ENCODE results near the gene GLS. TPM values are rescaled to one million over a fixed set of nuclear protein-coding genes. Genes with fewer than 3 reads are reported as not detected.

The GLS gene
- total and polyA plus RNA-seq, 2 donors (not counting 1 experiment from before 2014, with no cell fraction given) = 32.5 to 195 TPM

GRCh38 chr2:191014653-191015020 is 134.0 kb downstream of the GLS start:
- peaks cover 1 to 2% of the 10 kb centered on the region in 2 experiments for H3K36me3 ChIP-seq (replicated peaks in 1 of 2; ENCODE audit: control extremely low read depth in 1 of 2, control insufficient read depth in 1 of 2, extremely low read depth in 1 of 2, insufficient read depth in 2 of 2, low read length in 1 of 2)
- intact Hi-C loops (cut with micrococcal nuclease) = loop anchor here (1.0 to 5.0 kb wide), 4 partner anchors 134 to 1232 kb away; partner anchors contain the start of genes GLS, NAB1, NEMP2 and ORMDL1
- ATAC-seq (ENCODE audit: low read depth) = no peak
- POLR2A ChIA-PET = interaction anchor here (0.5 to 1.2 kb wide), 2 partner anchors 8 to 34 kb away, joined by 4 to 8 read pairs; no protein-coding TSS in a partner anchor
- no peaks in the 10 kb centered on the region for H3K27me3 ChIP-seq (replicated peaks in 1 of 4; ENCODE audit: control extremely low read depth in 1 of 4, control insufficient read depth in 3 of 4, insufficient read depth in 4 of 4, low read length in 3 of 4)
- DNase-seq = no peak
- H3K4me1 ChIP-seq (ENCODE audit: control insufficient read depth in 2 of 2, insufficient read depth in 2 of 2, low read length in 2 of 2) = peaks cover 38 to 42% of the 10 kb centered on the region in 2 donors
- peak overlapping the region; percentile 91 for H2AFZ ChIP-seq (ENCODE audit: insufficient read depth, low read depth, low read length, poor library complexity, severe bottlenecking)
- peak overlapping the region; percentile 74 for H3K4me2 ChIP-seq (replicated peaks; ENCODE audit: low read depth, low read length, poor library complexity, severe bottlenecking)
- no peaks in the 10 kb centered on the region for H3K9me3 ChIP-seq (ENCODE audit: control extremely low read depth in 1 of 3, control insufficient read depth in 2 of 3, insufficient read depth in 1 of 3, low read length in 2 of 3)
- peaks cover 41% of the 10 kb centered on the region for H3K79me2 ChIP-seq (ENCODE audit: control insufficient read depth, insufficient read depth, low read length)
- TF ChIP-seq EZH2 (IDR thresholded peaks at IDR 0.05; ENCODE audit: borderline replicate concordance, insufficient read depth, low read depth, low read length, poor library complexity, severe bottlenecking) (no peak), CTCF (IDR thresholded peaks at IDR 0.05) (no peak)
- H3K27ac ChIP-seq (ENCODE audit: low read length in 2 of 2) = peak overlapping the region; percentile 84 to 93
- H3K27ac Mint-ChIP-seq = no peak overlapping the region
- peaks cover 22% of the 10 kb centered on the region for H3K4me1 Mint-ChIP-seq
- H4K20me1 ChIP-seq (ENCODE audit: control insufficient read depth, insufficient read depth, low read length, poor library complexity, severe bottlenecking) = peaks cover 16% of the 10 kb centered on the region
- 53% methylated on average over 3 of the region's 4 CpGs for WGBS (ENCODE audit: insufficient coverage)
- no peak overlapping the region for H3K4me3 Mint-ChIP-seq
- H3K9me3 Mint-ChIP-seq (ENCODE audit: insufficient read depth) = no peaks in the 10 kb centered on the region
- peak overlapping the region; percentile 84 for H3K9ac ChIP-seq (ENCODE audit: low read length)
- no peaks in the 10 kb centered on the region for H3K27me3 Mint-ChIP-seq
- peak overlapping the region; percentile 81 to 96 (median 90) for H3K4me3 ChIP-seq (ENCODE audit: control extremely low read depth in 1 of 5, extremely low read depth in 1 of 5, insufficient read depth in 1 of 5, low read depth in 2 of 5, low read length in 4 of 5)
- CTCF ChIA-PET = interaction anchor here (1.1 to 1.2 kb wide), 2 partner anchors 141 to 164 kb away, joined by 4 to 7 read pairs; no protein-coding TSS in a partner anchor

Other genes with a start within 250 kb of the GLS start
- gene NAB1, start 231.7 kb upstream of the GLS start, total RNA-seq = 24.9 and 31.9 TPM in 2 replicates
- 6.3 and 7.7 TPM in 2 replicates for gene NAB1, start 231.7 kb upstream of the GLS start, polyA plus RNA-seq
- gene STAT1, start 133.3 kb downstream of the GLS start, total RNA-seq = 50.9 and 53.8 TPM in 2 replicates
- gene STAT1, start 133.3 kb downstream of the GLS start, polyA plus RNA-seq = 20.3 and 20.5 TPM in 2 replicates